Fibroblast of lung (primary cell): Measurements from ENCODE around the gene ACYP2. TPM values are rescaled to one million over a fixed set of nuclear protein-coding genes. Genes with fewer than 3 reads are reported as not detected.
"Not testable (repeated sequence)": the region's sequence is repeated elsewhere in the genome, so short reads cannot be mapped to it uniquely, and the experiment has no call there.

ENCODE experiments used
- DNase-seq, 2 donors: peaks; one replicate each; pipeline versions ENCODE4 v3.0.0 to v3.0.0-alpha.2; 2010; ENCODE audit warnings: low read depth in 2 of 2
- H2AFZ ChIP-seq: 2 replicates; pipeline ENCODE4 v1.5.1; 2012; ENCODE audit warnings: low read length, control low read depth, inconsistent platforms
- H3K27ac ChIP-seq: 2 replicates; pipeline ENCODE4 v1.5.1; 2011; ENCODE audit warnings: low read length, control low read depth; ENCODE audit not compliant: insufficient read depth
- H3K27me3 ChIP-seq: 2 replicates; pipeline ENCODE4 v1.5.1; 2011; ENCODE audit warnings: mild to moderate bottlenecking, low read length; ENCODE audit not compliant: control insufficient read depth, insufficient read depth
- H3K36me3 ChIP-seq: 2 replicates; pipeline ENCODE4 v1.5.1; 2011; ENCODE audit warnings: low read length; ENCODE audit not compliant: control insufficient read depth, insufficient read depth
- H3K4me1 ChIP-seq: 2 replicates; pipeline ENCODE4 v1.5.1; 2011; ENCODE audit warnings: low read length; ENCODE audit not compliant: control insufficient read depth, insufficient read depth; ENCODE audit errors: extremely low read depth
- H3K4me2 ChIP-seq: 2 replicates; pipeline ENCODE4 v1.5.1; 2011; ENCODE audit warnings: low read length, control low read depth; ENCODE audit not compliant: insufficient read depth; ENCODE audit errors: extremely low read depth
- H3K4me3 ChIP-seq, 4 experiments: fragments of 200-600 bp in 1 of 4; sonication (generic) in 1 of 4; replicated peaks in 1 of 4; 2 replicates each; pipeline ENCODE4 v1.5.1; 2011 to 2016; ENCODE audit warnings: low read length in 4 of 4, low read depth in 3 of 4, mild to moderate bottlenecking in 3 of 4, control low read depth in 2 of 4, inconsistent platforms in 1 of 4, mixed read lengths in 1 of 4; ENCODE audit not compliant: insufficient read depth in 1 of 4; ENCODE audit errors: control extremely low read depth in 1 of 4
- H3K79me2 ChIP-seq: 2 replicates; pipeline ENCODE4 v1.5.1; 2012; ENCODE audit warnings: mild to moderate bottlenecking, low read length, inconsistent platforms; ENCODE audit not compliant: control insufficient read depth, insufficient read depth
- H3K9ac ChIP-seq: 2 replicates; pipeline ENCODE4 v1.5.1; 2011; ENCODE audit warnings: mild to moderate bottlenecking, low read length, control low read depth; ENCODE audit not compliant: insufficient read depth
- H3K9me3 ChIP-seq: 2 replicates; pipeline ENCODE4 v1.5.1; 2012; ENCODE audit warnings: low read depth, low read length; ENCODE audit not compliant: control insufficient read depth, insufficient read depth
- H4K20me1 ChIP-seq: 2 replicates; pipeline ENCODE4 v1.5.1; 2011; ENCODE audit warnings: low read length; ENCODE audit not compliant: control insufficient read depth, insufficient read depth; ENCODE audit errors: extremely low read depth
- CTCF ChIP-seq, 2 donors: IDR thresholded peaks in 1 of 2; conservative IDR thresholded peaks in 1 of 2; 1 replicate in 1 of 2; 2 replicates in 1 of 2; pipeline ENCODE4 v1.5.1; 2011 to 2012; ENCODE audit warnings: low read length in 2 of 2, control low read depth in 1 of 2, inconsistent platforms in 1 of 2, low read depth in 1 of 2, mild to moderate bottlenecking in 1 of 2
- EZH2 ChIP-seq: IDR thresholded peaks from 2 replicates; pipeline ENCODE4 v1.5.1; 2012; ENCODE audit warnings: low read length, control low read depth, mild to moderate bottlenecking; ENCODE audit errors: missing control alignments
- polyA plus RNA-seq, 2 donors: library from polyadenylated mRNA; depleted of rRNA in 1 of 2; stranded (reverse) in 1 of 2; unstranded in 1 of 2; fragments of >200 nt; gene quantifications; 2 replicates each; pipeline ENCODE4 v1.2.1, GENCODE V29; 2011 to 2012; ENCODE audit warnings: missing spikeins in 1 of 2
- total RNA-seq: library from RNA; depleted of rRNA; stranded (reverse); fragments of >200 nt; gene quantifications from 2 replicates; pipeline ENCODE4 v1.2.1, GENCODE V29; 2014

ACYP2 gene
- total and polyA plus RNA-seq, 2 donors (not counting 1 experiment from before 2014, with no cell fraction given): 9.7 to 24.4 TPM

- TF ChIP-seq EZH2 (no peak), CTCF (conservative IDR thresholded peaks at IDR 0.05 in 1 of 2, IDR thresholded peaks at IDR 0.05 in 1 of 2; ENCODE audit: low read depth in 1 of 2, low read length in 2 of 2) (no peak)
- Histone ChIP-seq H3K36me3 (no peaks in the 10 kb centered on the region), H3K9me3 (no peaks in the 10 kb centered on the region), H3K9ac (peak overlapping the region; percentile 100), H3K27ac (peak overlapping the region; percentile 100), H4K20me1 (no peaks in the 10 kb centered on the region), H3K27me3 (no peaks in the 10 kb centered on the region), H3K4me2 (peak overlapping the region; percentile 87), H3K79me2 (no peaks in the 10 kb centered on the region), H3K4me1 (no peaks in the 10 kb centered on the region), H2AFZ (peak overlapping the region; percentile 99), H3K4me3 (peak overlapping the region; percentile 75 to 95 (median 84))
- DNase-seq: no peak
Observed at GRCh38 chr2:54114936-54115283, 505 bp upstream of the ACYP2 start.

DNA sequence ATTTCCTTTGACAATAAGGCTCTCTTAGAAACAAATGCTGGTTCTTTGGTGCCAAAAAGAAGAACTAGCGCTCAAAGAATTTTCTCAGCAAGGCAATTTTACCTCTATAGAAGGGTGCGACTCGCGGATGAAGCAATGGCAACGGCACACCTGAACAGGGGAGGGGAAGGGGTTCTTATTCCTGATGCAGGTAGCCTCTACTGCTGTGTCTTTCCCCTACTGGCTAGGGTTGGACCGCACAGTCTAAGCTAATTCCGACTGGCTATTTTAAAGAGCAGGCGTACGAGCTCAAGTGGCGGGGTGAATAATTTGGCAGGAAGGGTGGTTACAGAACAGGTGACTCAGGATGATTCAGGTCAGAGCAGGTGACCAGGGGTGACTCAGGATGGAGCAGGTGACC, 1.2 kb downstream of the ACYP2 start:
- H3K4me3 ChIP-seq, H4K20me1 ChIP-seq, H3K27ac ChIP-seq, H2AFZ ChIP-seq, H3K9me3 ChIP-seq, H3K4me1 ChIP-seq, H3K4me2 ChIP-seq, H3K9ac ChIP-seq, H3K79me2 ChIP-seq, H3K36me3 ChIP-seq, DNase-seq, H3K27me3 ChIP-seq: not testable (repeated sequence)

GRCh38 chr2:54120950-54121349, 5.5 kb downstream of the ACYP2 start:
- DNase-seq: no peak
- no peak overlapping the region for H3K4me2 ChIP-seq
- H3K79me2 ChIP-seq: no peaks in the 10 kb centered on the region
- H3K4me1 ChIP-seq: no peaks in the 10 kb centered on the region
- no peak overlapping the region for H3K9ac ChIP-seq
- no peaks in the 10 kb centered on the region for H3K27me3 ChIP-seq
- no peaks in the 10 kb centered on the region for H4K20me1 ChIP-seq
- H3K27ac ChIP-seq: no peak overlapping the region
- H3K9me3 ChIP-seq: no peaks in the 10 kb centered on the region
- TF ChIP-seq EZH2 (no peak), CTCF (conservative IDR thresholded peaks at IDR 0.05 in 1 of 2, IDR thresholded peaks at IDR 0.05 in 1 of 2; ENCODE audit: low read depth in 1 of 2, low read length in 2 of 2) (no peak)
- no peaks in the 10 kb centered on the region for H3K36me3 ChIP-seq
- H3K4me3 ChIP-seq: no peak overlapping the region
- no peak overlapping the region for H2AFZ ChIP-seq
